Activated CD4-positive, CD25-positive, alpha-beta regulatory T cell (primary cell): Measurements from ENCODE around the gene TRIM9.
"Not testable (repeated sequence)": the region's sequence is repeated elsewhere in the genome, so short reads cannot be mapped to it uniquely, and the experiment has no call there.

ENCODE experiments used
- DNase-seq, 4 experiments: peaks; one replicate each; lab custom pipeline; 2025; lab: John Stamatoyannopoulos, UW

Gene TRIM9

DNA sequence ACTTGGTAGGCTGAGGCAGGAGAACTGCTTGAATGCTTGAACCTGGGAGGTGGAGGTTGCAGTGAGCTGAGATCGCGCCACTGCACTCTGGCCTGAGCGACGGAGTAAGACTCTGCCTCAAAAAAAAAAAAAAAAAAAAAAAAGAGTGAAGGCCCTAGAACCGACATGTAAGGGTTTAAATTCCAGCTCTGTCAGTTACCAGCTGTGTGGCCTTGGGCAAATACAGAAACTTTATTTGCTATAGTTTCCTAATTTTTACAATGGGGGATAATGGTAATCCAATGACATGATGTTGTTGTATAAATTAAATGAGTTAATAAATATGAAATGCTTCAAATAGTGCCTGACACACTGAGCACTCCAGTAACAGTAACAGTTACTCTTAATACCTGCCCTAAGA lies 131.0 kb downstream of the TRIM9 start:
- no peak for DNase-seq

DNA sequence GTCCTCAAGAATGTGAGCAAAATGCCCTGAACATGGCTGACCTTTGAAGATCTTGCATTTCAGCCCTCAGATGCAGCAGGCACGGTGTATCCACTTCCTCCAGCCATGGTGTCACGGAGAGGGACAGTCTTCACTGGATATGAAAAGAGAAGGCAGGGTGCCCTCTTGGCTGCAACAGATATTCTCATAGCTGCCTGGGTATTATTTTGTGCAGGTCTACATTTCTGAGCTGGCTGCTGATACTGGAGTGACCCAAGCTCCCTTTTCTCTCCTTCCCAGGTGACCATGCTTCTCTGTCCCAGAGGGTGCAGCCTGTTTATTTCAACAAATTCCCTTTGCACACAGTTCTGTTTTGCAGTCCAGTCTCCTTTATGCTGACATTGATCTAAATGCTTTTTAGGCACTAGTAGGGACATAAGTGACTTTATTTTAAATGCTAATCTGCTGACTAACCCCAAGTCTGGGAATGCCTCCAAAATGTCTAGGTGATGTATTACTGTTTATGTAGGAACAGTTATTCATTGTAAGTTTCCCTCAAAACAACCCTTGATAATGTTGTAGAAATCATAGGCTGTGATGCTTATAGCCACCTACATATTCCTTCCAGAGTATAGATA lies 133.2 kb downstream of the TRIM9 start:
- DNase-seq, result no peak

DNA sequence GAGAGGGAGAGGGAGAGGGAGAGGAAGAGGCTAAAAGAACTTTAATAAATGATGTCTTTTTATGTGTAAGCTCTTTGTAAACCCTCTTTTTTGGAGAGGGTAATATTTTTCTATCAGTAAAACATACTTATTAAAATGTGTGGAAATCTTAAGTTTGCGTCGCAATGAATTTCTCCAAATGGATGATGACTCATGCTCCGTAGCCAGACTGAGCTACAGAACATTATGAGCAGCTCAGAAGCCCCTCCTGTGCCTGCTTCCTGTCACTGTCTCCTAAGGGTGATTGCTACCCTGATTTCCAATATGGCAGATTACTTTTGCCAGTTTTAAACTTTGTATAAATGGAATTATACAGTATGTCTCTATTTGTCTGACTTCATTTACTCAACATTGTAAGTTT lies 137.6 kb downstream of the TRIM9 start:
- no peak for DNase-seq

DNA sequence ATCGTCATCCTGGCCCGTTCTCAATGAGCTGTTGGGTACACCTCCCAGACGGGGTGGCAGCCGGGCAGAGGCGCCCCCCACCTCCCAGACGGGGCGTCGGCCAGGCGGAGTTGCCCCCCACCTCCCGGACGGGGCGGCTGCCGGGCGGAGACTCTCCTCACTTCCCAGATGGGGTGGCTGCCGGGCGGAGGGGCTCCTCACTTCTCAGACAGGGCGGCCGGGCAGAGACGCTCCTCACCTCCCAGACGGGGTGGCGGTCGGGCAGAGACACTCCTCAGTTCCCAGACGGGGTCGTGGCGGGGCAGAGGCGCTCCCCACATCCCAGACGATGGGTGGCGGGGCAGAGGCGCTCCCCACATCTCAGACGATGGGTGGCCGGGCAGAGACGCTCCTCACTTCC lies 138.5 kb downstream of the TRIM9 start:
- DNase-seq, result not testable (repeated sequence)

GRCh38 chr14:50955373-50956043 lies 139.4 kb downstream of the TRIM9 start:
- no peak for DNase-seq

- DNase-seq, result no peak
Observed at GRCh38 chr14:50954811-50955372, 140.0 kb downstream of the TRIM9 start.

- DNase-seq, result no peak
Observed at GRCh38 chr14:50953502-50953901, 141.4 kb downstream of the TRIM9 start.

- no peak for DNase-seq
Observed at GRCh38 chr14:50951032-50951431, 143.9 kb downstream of the TRIM9 start.

GRCh38 chr14:50948205-50948604 lies 146.7 kb downstream of the TRIM9 start:
- DNase-seq, result no peak

- no peak for DNase-seq
Observed at GRCh38 chr14:50947446-50947845, 147.5 kb downstream of the TRIM9 start.

GRCh38 chr14:50946234-50946935 lies 148.5 kb downstream of the TRIM9 start:
- DNase-seq, result no peak

DNA sequence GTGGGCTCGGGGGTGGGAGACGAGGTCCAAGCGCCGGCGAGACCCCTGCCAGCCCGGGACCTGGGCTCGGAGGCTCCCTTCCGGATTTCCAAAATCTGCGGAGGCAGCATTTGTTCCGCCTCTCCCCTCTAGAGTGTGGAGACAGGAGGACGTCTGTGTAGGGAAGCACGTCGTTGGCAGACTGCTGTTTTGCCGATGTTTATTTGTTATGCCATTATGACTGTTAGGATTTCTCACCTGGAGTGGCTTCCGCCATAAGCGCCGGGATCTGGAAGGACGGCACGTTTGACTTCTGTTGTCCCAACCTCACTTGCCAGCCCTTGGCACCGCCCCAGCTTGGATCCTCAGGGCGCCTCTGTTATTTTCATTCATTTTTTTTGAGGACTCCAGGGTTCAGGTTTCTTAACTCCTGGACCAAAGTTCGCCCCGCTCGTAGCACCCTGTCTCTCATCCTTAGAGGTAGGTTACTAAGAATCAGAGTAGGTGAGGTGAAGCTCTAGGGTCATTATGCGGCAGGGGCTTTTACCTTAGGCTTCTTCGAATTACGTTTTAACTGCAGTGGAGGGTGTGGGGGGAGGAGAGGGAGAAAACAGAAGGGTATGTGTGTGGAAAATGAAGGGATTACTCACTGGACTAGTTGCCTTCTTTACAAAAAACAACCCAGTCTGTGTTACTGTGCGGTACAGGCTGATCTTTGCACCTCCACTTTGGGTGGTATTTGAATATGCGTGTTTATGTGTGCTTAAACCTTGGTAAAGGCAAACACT lies 150.1 kb downstream of the TRIM9 start:
- DNase-seq, result no peak

GRCh38 chr14:50943943-50944646 lies 150.8 kb downstream of the TRIM9 start, which contains the start of gene PYGL:
Gene PYGL (minus strand): TSS chr14:50944483. CDS start chr14:50944403, 80 bp downstream.
- no peak for DNase-seq

GRCh38 chr14:50943261-50943942 lies 151.5 kb downstream of the TRIM9 start:
- DNase-seq, result no peak

DNA sequence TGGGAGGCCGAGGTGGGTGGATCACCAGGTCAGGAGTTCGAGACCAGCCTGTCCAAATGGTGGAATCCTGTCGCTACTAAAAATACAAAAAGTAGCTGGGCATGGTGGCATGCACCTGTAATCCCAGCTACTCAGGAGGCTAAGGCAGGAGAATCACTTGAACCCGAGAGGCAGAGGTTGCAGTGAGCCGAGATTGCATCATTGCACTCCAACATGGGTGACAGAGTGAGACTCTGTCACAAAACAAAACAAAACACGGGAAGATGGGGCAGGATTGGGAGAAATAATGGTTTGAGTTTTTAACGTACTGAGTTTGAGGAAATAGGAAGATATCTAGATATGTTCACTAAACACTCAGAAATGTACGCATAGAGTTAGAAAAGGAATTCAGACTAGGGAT lies 153.3 kb downstream of the TRIM9 start:
- DNase-seq, result not testable (repeated sequence)

DNA sequence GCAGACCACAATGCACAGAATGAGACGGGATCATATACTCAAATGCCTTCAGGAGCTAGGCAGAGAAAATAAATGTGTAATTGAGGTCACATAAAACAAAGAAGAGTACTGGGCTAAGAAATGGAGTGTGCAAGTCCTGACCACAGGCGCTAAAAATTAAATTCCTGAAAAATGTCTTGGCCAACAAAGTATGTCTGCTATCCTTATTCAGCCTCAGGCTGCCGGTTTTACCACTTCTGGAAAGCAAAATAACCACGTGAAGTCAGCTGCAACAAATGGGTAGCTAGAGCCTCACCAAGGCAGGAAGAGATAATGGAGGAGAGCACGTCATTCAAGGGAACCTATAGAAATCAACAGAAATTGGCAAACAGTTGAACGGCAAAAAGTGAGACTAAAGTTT lies 153.8 kb downstream of the TRIM9 start:
- DNase-seq, result no peak

DNA sequence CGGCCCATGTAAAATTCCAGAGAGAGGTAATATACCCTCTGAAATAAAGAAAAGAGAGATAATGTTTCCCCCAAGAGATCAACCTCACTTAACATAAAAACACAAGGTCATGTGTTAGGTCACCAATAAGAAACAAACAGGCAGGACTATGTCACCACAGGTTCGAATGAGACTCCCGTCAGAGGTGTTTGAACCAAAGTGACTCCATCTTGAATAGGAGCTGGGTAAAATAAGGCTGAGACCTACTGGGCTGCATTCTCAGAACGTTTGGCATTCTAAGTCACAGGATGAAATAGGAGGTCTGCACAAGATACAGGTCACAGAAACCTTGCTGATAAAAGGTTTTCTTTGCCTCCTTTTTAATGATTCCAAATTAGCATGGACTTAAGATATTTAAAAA lies 157.1 kb downstream of the TRIM9 start:
- no peak for DNase-seq

DNA sequence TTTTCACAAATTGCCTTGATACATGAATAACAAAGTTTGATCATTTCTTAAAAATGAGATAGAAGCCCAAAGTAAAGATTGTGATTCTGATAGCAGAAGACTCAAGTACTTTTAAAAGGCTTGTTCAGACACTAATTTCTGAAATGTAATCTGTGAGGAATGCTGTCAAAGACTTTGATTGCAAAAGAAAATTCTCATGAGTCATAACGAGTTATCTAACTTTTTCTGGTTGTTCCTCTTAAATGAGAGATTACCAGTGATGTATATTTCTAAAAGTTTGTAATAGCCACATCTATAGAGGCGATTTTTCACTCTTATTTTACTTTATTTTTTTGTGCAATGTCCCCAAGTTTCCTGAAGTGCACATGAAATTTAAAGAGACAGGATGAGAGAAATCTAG lies 157.6 kb downstream of the TRIM9 start:
- no peak for DNase-seq

DNA sequence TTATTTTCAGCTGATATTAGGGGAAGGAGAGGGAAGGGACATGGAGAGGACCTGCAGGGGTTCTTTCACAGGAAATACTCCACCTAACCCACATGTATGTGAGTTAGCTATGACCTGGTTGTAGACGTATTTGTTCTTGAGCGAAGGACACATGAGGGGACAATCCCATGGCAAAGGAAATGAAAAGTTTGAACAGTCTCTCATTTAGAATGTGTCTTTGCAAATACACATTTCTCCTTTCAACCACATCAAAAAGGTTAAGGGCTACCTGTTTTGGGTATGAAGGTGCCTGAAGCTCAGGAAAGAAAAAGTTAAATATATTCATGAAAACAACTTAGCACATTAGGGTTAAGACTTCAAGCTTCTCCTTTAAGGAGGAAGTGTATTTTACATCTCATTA lies 158.0 kb downstream of the TRIM9 start:
- no peak for DNase-seq

DNA sequence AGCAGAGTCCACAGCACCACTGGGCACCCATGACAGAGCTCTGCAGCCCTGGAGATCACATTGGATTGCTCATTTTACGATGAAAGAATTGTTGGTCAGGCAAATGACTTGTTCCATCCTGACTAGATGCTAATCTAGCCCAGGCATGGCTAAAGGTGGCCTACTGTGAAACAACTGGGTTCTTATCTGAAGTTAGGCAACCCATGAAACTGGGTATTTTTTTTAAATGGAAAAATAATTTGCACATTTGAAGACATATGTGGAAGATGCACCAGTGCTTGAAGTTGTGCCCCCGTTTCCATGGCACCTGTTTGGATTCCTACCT lies 158.9 kb downstream of the TRIM9 start:
- DNase-seq, result no peak
